HEK293T (cell line): ENCODE measurements around the gene RPTOR.

Experiments used
- CTCF ChIA-PET: fragments of 350-600 bp; formaldehyde crosslinking; extraction: SDS; loops from one replicate; lab custom pipeline; 2021; ENCODE audit warnings: antibody characterized with exemption, inconsistent platforms; lab: Yijun Ruan, JAX
- POLR2A ChIA-PET: fragments of 350-600 bp; formaldehyde crosslinking; extraction: SDS; loops from one replicate; lab custom pipeline; 2020; ENCODE audit warnings: antibody characterized with exemption, inconsistent platforms; lab: Yijun Ruan, JAX
- DNase-seq: peaks from one replicate; pipeline ENCODE4 v3.0.0; 2012; ENCODE audit warnings: mixed read lengths; ENCODE audit errors: extremely low spot score
- ARNT ChIP-seq: fragments of 450-650 bp; IDR thresholded peaks from 2 replicates; pipeline ENCODE4 v1.6.1; 2017; ENCODE audit warnings: mild to moderate bottlenecking
- BHLHE40 ChIP-seq: fragments of 450-650 bp; IDR thresholded peaks from 2 replicates; pipeline ENCODE4 v1.6.1; 2016; ENCODE audit warnings: mild to moderate bottlenecking, moderate library complexity, borderline replicate concordance
- CTBP1 ChIP-seq: fragments of 450-650 bp; IDR thresholded peaks from 2 replicates; pipeline ENCODE4 v1.6.1; 2016; ENCODE audit warnings: borderline replicate concordance
- ELF4 ChIP-seq: fragments of 450-650 bp; IDR thresholded peaks from 2 replicates; pipeline ENCODE4 v1.6.1; 2017; ENCODE audit warnings: antibody characterized with exemption
- FOXA1 ChIP-seq: fragments of 450-650 bp; IDR thresholded peaks from 2 replicates; pipeline ENCODE4 v1.6.1; 2016; ENCODE audit warnings: mild to moderate bottlenecking
- FOXK2 ChIP-seq: fragments of 450-650 bp; IDR thresholded peaks from 2 replicates; pipeline ENCODE4 v1.6.1; 2016; ENCODE audit warnings: mild to moderate bottlenecking
- FOXM1 ChIP-seq: fragments of 450-650 bp; IDR thresholded peaks from 2 replicates; pipeline ENCODE4 v1.6.1; 2017; ENCODE audit warnings: mild to moderate bottlenecking, borderline replicate concordance
- HDGF ChIP-seq: fragments of 450-650 bp; IDR thresholded peaks from 2 replicates; pipeline ENCODE4 v1.6.1; 2017; ENCODE audit warnings: antibody characterized with exemption, borderline replicate concordance
- L3MBTL2 ChIP-seq: fragments of 450-650 bp; conservative IDR thresholded peaks from 2 replicates; pipeline ENCODE4 v1.6.1; 2016; ENCODE audit warnings: mild to moderate bottlenecking
- LEF1 ChIP-seq: fragments of 450-650 bp; IDR thresholded peaks from 2 replicates; pipeline ENCODE4 v1.6.1; 2017; ENCODE audit warnings: mild to moderate bottlenecking, borderline replicate concordance
- NFRKB ChIP-seq: fragments of 450-650 bp; IDR thresholded peaks from 2 replicates; pipeline ENCODE4 v1.6.1; 2016; ENCODE audit warnings: mild to moderate bottlenecking, moderate library complexity
- PKNOX1 ChIP-seq: fragments of 450-650 bp; IDR thresholded peaks from 2 replicates; pipeline ENCODE4 v1.6.1; 2016
- SP1 ChIP-seq: fragments of 450-650 bp; IDR thresholded peaks from 2 replicates; pipeline ENCODE4 v1.6.1; 2017
- SUZ12 ChIP-seq: fragments of 450-650 bp; IDR thresholded peaks from 2 replicates; pipeline ENCODE4 v1.6.1; 2016; ENCODE audit warnings: mild to moderate bottlenecking
- TARDBP ChIP-seq: fragments of 450-650 bp; IDR thresholded peaks from 2 replicates; pipeline ENCODE4 v1.6.1; 2016
- ZNF384 ChIP-seq: fragments of 450-650 bp; IDR thresholded peaks from 2 replicates; pipeline ENCODE4 v1.6.1; 2016

RPTOR gene

DNA sequence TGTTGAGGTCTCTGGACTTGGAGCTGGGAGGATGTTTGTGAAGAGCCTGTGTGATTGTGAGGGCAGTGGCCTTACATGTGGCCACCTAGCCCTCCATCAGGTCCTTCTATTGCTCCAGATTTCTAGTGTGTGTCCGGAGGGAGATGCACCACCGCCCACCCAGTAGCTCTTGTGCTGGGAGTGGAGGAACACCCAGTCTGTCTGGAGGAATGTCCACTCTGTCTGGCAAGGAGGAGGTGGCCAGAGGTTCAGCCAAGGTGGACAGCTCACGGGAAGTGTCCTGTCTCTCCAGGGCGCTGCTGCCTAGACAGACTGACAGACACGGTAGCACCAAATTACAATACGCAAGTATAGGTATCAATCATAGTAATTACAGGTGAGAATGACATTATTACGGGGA, 10.6 kb downstream of the RPTOR start:
- CTCF ChIA-PET, result no interaction called here
- DNase-seq, result no peak
- TF ChIP-seq FOXM1, result no peak
- no peak for TF ChIP-seq L3MBTL2
- no peak for TF ChIP-seq FOXA1
- TF ChIP-seq SUZ12, result no peak
- TF ChIP-seq NFRKB, result no peak
- TF ChIP-seq TARDBP, result no peak
- TF ChIP-seq ZNF384, result no peak
- TF ChIP-seq BHLHE40, result no peak
- TF ChIP-seq ARNT, result no peak
- POLR2A ChIA-PET, result interaction anchor here (1.5 kb wide), 1 partner anchor 101 kb away, joined by 4 read pairs; no protein-coding TSS in a partner anchor

DNA sequence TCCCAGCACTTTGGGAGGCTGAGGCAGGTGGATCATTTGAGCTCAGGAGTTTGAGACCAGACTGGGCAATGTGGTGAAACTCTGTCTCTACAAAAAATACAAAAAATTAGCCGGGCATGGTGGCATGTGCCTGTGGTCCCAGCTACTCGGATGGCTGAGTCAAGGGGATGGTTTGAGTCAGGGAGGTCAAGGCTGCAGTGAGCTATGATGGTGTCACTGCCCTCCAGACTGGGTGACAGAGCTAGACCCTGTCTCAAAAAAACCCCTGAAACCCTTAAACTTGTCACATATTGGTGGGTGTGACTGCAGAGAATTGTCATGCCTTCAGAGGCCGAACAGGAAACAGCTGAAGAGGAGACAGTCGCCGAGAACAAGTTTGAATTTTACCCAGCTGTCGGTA, 13.4 kb downstream of the RPTOR start:
- CTCF ChIA-PET, result no interaction called here
- DNase-seq, result no peak
- POLR2A ChIA-PET, result interaction anchor here (1.0 to 1.4 kb wide), 4 partner anchors 8 to 103 kb away, joined by 3 read pairs; partner anchors contain the start of gene RPTOR
- TF ChIP-seq ARNT (no peak), FOXM1 (no peak), SP1 (no peak), NFRKB (no peak), L3MBTL2 (no peak), ELF4 (no peak), HDGF (no peak), CTBP1 (no peak), TARDBP (no peak), SUZ12 (no peak), ZNF384 (no peak), PKNOX1 (no peak), LEF1 (no peak), FOXK2 (no peak)

DNA sequence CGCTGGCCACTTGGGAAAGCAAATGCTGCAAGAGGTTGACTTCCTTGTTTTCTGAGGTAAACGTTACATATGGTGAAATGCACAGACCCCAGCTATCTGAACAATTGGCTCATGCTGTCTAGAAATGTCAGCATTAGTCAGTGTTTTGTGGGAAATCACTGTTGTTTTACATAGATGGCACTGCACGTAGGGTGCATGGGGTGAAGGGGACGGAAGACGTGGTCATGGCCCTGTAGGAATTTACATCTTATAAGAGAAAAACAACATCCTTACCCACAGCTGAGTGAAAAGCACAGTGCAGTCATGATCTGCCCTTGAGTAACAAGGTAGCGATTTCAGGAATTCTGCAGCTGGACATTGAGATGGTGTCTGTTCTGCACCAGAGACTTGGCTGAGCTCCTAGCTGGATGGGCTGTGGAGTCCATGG, 15.2 kb downstream of the RPTOR start:
- TF ChIP-seq ARNT (no peak), NFRKB (no peak), FOXM1 (no peak), L3MBTL2 (no peak), PKNOX1 (no peak), FOXA1 (no peak), SUZ12 (no peak), LEF1 (no peak), SP1 (no peak), ZNF384 (no peak), FOXK2 (no peak)
- DNase-seq, result no peak
- ChIA-PET CTCF (interaction anchor here (0.7 to 1.0 kb wide), 2 partner anchors 12 to 16 kb away, joined by 3 to 5 read pairs; no protein-coding TSS in a partner anchor), POLR2A (interaction anchor here (1.2 to 1.6 kb wide), 2 partner anchors 16 to 105 kb away, joined by 5 to 6 read pairs; partner anchors contain the start of gene RPTOR)

- ChIA-PET POLR2A (no interaction called here), CTCF (interaction anchor here (0.6 kb wide), 1 partner anchor 14 kb away, joined by 3 read pairs; no protein-coding TSS in a partner anchor)
- TF ChIP-seq TARDBP (peak; percentile 79; the same call in 1 of the 2 replicates), SP1 (no peak)
- no peak for DNase-seq
Measured at GRCh38 chr17:80561541-80562114, 17.0 kb downstream of the RPTOR start.

DNA sequence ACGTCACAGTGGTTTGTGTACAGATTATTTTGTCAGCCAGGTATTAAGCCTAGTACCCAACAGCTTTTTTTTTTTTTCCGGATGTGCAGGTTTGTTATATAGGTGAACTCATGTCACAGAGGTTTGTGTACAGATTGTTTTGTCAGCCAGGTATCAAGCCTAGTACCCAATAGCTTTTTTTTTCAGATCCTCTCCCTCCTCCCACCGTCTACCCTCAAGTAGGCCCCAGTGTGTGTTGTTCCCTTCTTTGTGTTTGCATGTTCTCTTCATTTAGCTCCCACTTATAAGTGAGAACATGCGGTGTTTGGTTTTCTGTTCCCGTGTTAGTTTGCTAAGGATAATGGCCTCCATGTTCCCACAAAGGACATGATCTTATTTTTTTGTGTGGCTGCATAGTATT, 19.9 kb downstream of the RPTOR start:
- no peak for DNase-seq
- CTCF ChIA-PET, result interaction anchor here (1.0 to 1.3 kb wide), 2 partner anchors 9 to 11 kb away, joined by 3 read pairs; no protein-coding TSS in a partner anchor
- POLR2A ChIA-PET, result interaction anchor here (0.8 kb wide), 1 partner anchor 110 kb away, joined by 3 read pairs; no protein-coding TSS in a partner anchor
- TF ChIP-seq SP1, result no peak
- no peak for TF ChIP-seq ARNT
- no peak for TF ChIP-seq L3MBTL2
- no peak for TF ChIP-seq LEF1
- no peak for TF ChIP-seq FOXM1
- TF ChIP-seq ELF4, result no peak
- no peak for TF ChIP-seq FOXK2
- TF ChIP-seq BHLHE40, result no peak
- no peak for TF ChIP-seq PKNOX1
- no peak for TF ChIP-seq SUZ12
- TF ChIP-seq NFRKB, result no peak
- TF ChIP-seq ZNF384, result no peak
- TF ChIP-seq FOXA1, result no peak
- TF ChIP-seq TARDBP, result no peak
- TF ChIP-seq CTBP1, result no peak
- TF ChIP-seq HDGF, result no peak
